Right lobe of liver (tissue), 4 donors: ENCODE results near the gene INCA1.

Source experiments
- POLR2A ChIP-seq: fragments of 450-650 bp; IDR thresholded peaks from one replicate; pipeline ENCODE4 v1.6.1; 2017; ENCODE audit warnings: antibody characterized with exemption, mild to moderate bottlenecking
- TF ChIP-seq, protein P1 (sequence below), 4 donors: fragments of 200-600 bp in 3 of 4; fragments of 450-650 bp in 1 of 4; IDR thresholded peaks; one replicate each; pipeline versions ENCODE4 v1.5.1 to v1.8.0; 2016 to 2022; ENCODE audit warnings: antibody characterized with exemption in 4 of 4, mild to moderate bottlenecking in 2 of 4
- donor health status: DM: no; HTN: no; CAD: no.
- donor health status: DM: no; HTN: no; CAD: no.
- donor health status: DM: no; HTN: yes; CAD: no.

DNA sequence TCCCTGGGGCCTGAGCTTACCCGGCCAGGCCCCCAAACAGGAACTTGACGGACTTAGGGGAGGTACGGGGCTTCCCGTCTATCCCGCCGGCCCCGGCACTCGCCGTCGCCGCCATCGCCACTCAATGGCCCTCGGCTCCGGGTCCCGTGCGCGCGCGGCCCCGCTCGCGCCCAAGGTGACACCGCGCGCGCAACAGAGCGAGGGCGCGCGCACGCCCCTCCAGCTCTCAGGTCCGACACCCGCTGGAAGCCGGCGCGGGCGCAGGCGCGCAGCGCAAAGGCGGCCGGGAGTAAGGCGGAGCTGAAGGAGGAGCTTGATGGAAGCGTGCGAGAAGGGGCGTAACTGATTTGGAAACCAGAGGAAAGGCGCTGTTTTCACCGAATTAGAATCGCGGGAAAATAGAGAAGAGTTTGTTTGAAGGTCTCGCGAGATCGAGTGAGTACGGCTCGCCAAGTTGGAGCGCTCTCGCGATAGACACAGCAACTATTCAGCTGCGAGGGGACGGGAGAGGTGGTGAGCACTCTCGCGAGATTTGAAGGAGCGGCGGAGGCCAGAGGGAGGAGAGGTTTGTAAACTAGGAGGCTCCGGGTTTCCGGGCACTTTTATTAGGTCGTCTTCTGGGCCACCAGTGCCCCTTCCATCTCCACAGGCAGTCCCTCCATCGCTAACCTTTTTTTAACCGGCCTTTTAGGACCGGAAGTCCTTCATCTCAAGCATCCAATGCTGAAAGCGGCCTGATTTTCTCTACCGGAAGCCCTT lies 57.3 kb downstream of the INCA1 start, which contains the start of the genes RNF167 and SLC25A11:
- TF ChIP-seq, protein P1, sequence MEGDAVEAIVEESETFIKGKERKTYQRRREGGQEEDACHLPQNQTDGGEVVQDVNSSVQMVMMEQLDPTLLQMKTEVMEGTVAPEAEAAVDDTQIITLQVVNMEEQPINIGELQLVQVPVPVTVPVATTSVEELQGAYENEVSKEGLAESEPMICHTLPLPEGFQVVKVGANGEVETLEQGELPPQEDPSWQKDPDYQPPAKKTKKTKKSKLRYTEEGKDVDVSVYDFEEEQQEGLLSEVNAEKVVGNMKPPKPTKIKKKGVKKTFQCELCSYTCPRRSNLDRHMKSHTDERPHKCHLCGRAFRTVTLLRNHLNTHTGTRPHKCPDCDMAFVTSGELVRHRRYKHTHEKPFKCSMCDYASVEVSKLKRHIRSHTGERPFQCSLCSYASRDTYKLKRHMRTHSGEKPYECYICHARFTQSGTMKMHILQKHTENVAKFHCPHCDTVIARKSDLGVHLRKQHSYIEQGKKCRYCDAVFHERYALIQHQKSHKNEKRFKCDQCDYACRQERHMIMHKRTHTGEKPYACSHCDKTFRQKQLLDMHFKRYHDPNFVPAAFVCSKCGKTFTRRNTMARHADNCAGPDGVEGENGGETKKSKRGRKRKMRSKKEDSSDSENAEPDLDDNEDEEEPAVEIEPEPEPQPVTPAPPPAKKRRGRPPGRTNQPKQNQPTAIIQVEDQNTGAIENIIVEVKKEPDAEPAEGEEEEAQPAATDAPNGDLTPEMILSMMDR (IDR thresholded peaks at IDR 0.05): no peak
- peak; percentile 67 for TF ChIP-seq POLR2A
